OCI-LY1 (cell line): Measurements from ENCODE around the gene HDAC7.
A peak's percentile ranks its signal among the peaks of the same experiment; 100 is the strongest.

ENCODE experiments used
- H2AFZ ChIP-seq: fragments of 200-600 bp; sonication (generic), shearing (Covaris generic); 2 replicates; pipeline ENCODE4 v1.6.0; 2014; ENCODE audit warnings: antibody characterized with exemption, mild to moderate bottlenecking, low read length
- H3F3A ChIP-seq: fragments of 200-600 bp; sonication (generic), shearing (Covaris generic); 2 replicates; pipeline ENCODE4 v1.6.0; 2014; ENCODE audit warnings: mild to moderate bottlenecking, antibody characterized with exemption, low read length, moderate library complexity; ENCODE audit not compliant: insufficient read depth
- H3K27ac ChIP-seq: fragments of 200-600 bp; sonication (generic); 2 replicates; pipeline ENCODE4 v1.5.1; 2014; ENCODE audit warnings: low read length, mixed run types, mild to moderate bottlenecking, low read depth; ENCODE audit not compliant: poor library complexity, severe bottlenecking
- H3K27me3 ChIP-seq: fragments of 200-600 bp; sonication (generic); 2 replicates; pipeline ENCODE4 v1.6.0; 2014; ENCODE audit warnings: antibody characterized with exemption, mild to moderate bottlenecking, low read length, moderate library complexity; ENCODE audit not compliant: insufficient read depth
- H3K36me3 ChIP-seq: fragments of 200-600 bp; sonication (generic); 2 replicates; pipeline ENCODE4 v1.6.1; 2014; ENCODE audit warnings: mild to moderate bottlenecking, antibody characterized with exemption, low read length, moderate library complexity, mixed read lengths; ENCODE audit not compliant: insufficient read depth
- H3K4me1 ChIP-seq: fragments of 200-600 bp; sonication (generic); 2 replicates; pipeline ENCODE4 v1.5.1; 2014; ENCODE audit warnings: mild to moderate bottlenecking, low read length, moderate library complexity; ENCODE audit not compliant: insufficient read depth, severe bottlenecking
- H3K4me2 ChIP-seq: fragments of 200-600 bp; sonication (generic), shearing (Covaris generic); 2 replicates; pipeline ENCODE4 v1.6.1; 2014; ENCODE audit warnings: low read length
- H3K4me3 ChIP-seq: fragments of 200-600 bp; sonication (generic); 2 replicates; pipeline ENCODE4 v1.5.1; 2014; ENCODE audit warnings: low read length, low read depth, mild to moderate bottlenecking, mixed read lengths; ENCODE audit not compliant: poor library complexity, severe bottlenecking
- H3K79me2 ChIP-seq: fragments of 200-600 bp; shearing (Covaris generic); 2 replicates; pipeline ENCODE4 v1.6.1; 2016; ENCODE audit warnings: mixed run types, low read length, mixed read lengths; ENCODE audit not compliant: insufficient read depth
- H3K9ac ChIP-seq: fragments of 200-600 bp; sonication (generic), shearing (Covaris generic); 2 replicates; pipeline ENCODE4 v1.6.1; 2014; ENCODE audit warnings: mild to moderate bottlenecking, low read length, mixed read lengths
- H3K9me2 ChIP-seq: fragments of 200-600 bp; sonication (generic), shearing (Covaris generic); 2 replicates; pipeline ENCODE4 v1.6.1; 2014; ENCODE audit warnings: low read depth, mild to moderate bottlenecking, low read length, mixed read lengths
- H3K9me3 ChIP-seq: fragments of 200-600 bp; shearing (Covaris generic); 2 replicates; pipeline ENCODE4 v1.6.1; 2014; ENCODE audit warnings: low read length, mixed read lengths
- H4K20me1 ChIP-seq: fragments of 200-600 bp; sonication (generic), shearing (Covaris generic); 2 replicates; pipeline ENCODE4 v1.6.0; 2016; ENCODE audit warnings: mild to moderate bottlenecking, low read length; ENCODE audit not compliant: insufficient read depth
- EZH2 ChIP-seq: fragments of 200-600 bp; sonication (generic), shearing (Covaris generic); IDR thresholded peaks from 2 replicates; pipeline ENCODE4 v1.8.0; 2017; ENCODE audit warnings: borderline replicate concordance, mixed run types, mild to moderate bottlenecking, antibody characterized with exemption, low read length, moderate library complexity, mixed read lengths
- TF ChIP-seq, protein P1 (sequence below): fragments of 200-600 bp; sonication (generic), shearing (Covaris generic); IDR thresholded peaks from 2 replicates; pipeline ENCODE4 v1.5.1; 2017; ENCODE audit warnings: mild to moderate bottlenecking, antibody characterized with exemption, low read length, moderate library complexity, mixed read lengths

The HDAC7 gene

DNA sequence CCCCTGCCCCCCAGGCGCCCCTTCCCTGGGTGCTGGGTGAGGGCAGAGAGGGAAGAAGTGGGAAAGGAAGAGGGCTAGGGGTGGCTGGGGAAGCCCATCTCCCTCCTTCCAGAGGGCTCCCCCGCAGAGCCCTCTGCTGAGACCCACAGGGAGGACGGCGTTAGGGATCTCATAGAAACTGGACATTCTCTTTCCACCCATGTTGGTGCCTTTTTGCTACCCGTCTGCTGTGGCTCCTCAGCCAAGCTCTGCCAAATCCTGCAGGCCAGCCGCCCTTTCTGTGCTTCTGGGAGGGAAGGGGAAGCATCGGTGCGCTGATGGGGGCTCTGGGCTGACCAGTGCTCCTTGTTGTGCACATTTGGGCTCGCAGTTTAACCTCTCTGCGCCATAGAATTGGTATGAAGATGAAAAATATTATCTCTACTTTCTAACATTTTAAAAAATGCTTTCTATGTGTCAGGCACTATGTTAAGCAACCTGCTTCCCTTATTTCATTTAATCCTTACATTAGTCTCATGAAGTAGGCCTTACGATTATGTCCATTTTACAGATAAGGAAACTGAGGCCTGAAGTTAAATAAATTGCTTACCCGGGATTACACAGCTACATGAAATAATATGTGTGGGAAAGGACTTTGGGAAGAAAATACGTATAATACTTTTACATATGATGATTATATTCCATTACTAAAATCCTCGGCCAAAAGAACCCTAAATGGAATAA lies 45.7 kb downstream of the HDAC7 start:
- Histone ChIP-seq H3K36me3 (no peaks in the 10 kb centered on the region), H4K20me1 (no peaks in the 10 kb centered on the region), H2AFZ (no peak overlapping the region), H3K27me3 (no peaks in the 10 kb centered on the region), H3K79me2 (no peaks in the 10 kb centered on the region), H3K27ac (no peak overlapping the region), H3K9me2 (no peaks in the 10 kb centered on the region), H3K4me1 (peaks cover 44% of the 10 kb centered on the region), H3K9ac (peak overlapping the region; percentile 74), H3K4me2 (peak overlapping the region; percentile 80), H3F3A (no peaks in the 10 kb centered on the region), H3K4me3 (peak overlapping the region; percentile 80), H3K9me3 (no peaks in the 10 kb centered on the region)
- no peak for TF ChIP-seq EZH2
- TF ChIP-seq, protein P1, sequence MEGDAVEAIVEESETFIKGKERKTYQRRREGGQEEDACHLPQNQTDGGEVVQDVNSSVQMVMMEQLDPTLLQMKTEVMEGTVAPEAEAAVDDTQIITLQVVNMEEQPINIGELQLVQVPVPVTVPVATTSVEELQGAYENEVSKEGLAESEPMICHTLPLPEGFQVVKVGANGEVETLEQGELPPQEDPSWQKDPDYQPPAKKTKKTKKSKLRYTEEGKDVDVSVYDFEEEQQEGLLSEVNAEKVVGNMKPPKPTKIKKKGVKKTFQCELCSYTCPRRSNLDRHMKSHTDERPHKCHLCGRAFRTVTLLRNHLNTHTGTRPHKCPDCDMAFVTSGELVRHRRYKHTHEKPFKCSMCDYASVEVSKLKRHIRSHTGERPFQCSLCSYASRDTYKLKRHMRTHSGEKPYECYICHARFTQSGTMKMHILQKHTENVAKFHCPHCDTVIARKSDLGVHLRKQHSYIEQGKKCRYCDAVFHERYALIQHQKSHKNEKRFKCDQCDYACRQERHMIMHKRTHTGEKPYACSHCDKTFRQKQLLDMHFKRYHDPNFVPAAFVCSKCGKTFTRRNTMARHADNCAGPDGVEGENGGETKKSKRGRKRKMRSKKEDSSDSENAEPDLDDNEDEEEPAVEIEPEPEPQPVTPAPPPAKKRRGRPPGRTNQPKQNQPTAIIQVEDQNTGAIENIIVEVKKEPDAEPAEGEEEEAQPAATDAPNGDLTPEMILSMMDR, result no peak

DNA sequence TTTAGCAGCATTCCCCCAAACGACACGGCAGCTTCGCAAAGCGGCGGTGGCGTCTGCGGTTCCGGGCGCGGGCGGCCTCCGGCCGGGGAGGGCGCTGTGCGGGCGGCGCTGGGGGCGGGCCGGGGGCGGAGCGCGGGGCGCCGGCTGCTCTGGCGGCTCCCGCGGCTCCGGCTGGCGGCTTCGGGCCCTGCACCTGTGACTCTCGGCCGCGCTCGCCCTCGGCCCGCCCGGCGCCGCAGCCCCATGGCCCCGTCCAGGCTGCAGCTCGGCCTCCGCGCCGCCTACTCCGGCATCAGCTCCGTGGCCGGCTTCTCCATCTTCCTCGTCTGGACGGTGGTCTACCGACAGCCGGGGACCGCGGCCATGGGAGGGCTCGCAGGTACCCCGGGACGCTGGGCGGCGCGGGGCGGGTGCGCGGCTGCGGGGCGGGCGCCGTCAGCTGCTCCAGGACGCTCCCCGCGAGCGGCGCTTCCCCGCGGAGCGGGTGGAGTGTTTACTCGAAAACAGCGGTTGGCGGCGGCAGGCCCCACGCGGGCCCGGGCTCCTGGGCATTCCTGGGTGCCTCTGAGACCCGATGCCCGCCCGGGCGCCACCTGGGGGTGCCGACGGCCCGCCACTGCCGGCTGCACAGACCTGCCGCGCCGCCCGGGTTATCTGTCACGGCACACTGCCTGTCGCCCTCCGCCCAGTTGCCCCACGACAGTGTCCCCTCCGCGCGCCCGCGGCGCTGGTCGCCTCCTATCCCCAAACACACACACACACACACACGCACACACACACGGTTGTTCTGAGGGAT lies 46.4 kb downstream of the HDAC7 start, which contains the start of gene SLC48A1:
Gene SLC48A1 (plus strand): TSS at position 177 of the 796 bp plus-strand sequence. CDS start 67 bp downstream, at position 244.
- Histone ChIP-seq H3F3A (no peaks in the 10 kb centered on the region), H3K9me2 (no peaks in the 10 kb centered on the region), H3K9me3 (no peaks in the 10 kb centered on the region), H3K4me1 (peaks cover 44% of the 10 kb centered on the region), H2AFZ (0 out of 2 replicates have a peak within 1 kb of the TSS, but pooled peaks have one; percentile 38), H3K36me3 (no peaks in the 10 kb centered on the region), H3K27me3 (no peaks in the 10 kb centered on the region), H3K79me2 (no peaks in the 10 kb centered on the region), H4K20me1 (no peaks in the 10 kb centered on the region), H3K4me2 (peak within 1 kb of the TSS; percentile 80), H3K4me3 (peak within 1 kb of the TSS; percentile 80), H3K27ac (no peak within 1 kb of the TSS), H3K9ac (peak within 1 kb of the TSS; percentile 74)
- TF ChIP-seq, protein P1, result peak; percentile 26; the same call in 1 of the 2 replicates
- no peak for TF ChIP-seq EZH2

DNA sequence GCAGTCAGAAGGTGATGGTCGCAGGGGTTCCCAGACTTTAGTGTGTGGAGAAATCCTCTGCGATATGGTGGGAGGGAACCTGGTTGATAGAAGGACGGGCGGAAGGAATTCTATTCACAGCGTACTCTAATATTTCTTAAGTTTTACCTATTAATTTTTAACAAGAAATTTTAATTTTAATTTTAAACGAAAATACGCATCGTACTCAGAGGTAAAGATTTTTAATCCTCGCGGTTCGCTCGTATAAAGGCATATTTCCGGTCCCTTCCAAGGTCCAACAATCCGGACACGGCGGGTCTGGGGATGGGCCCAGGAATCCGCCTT lies 47.0 kb downstream of the HDAC7 start:
- H3F3A ChIP-seq, result no peaks in the 10 kb centered on the region
- H3K4me1 ChIP-seq, result peaks cover 39% of the 10 kb centered on the region
- peak overlapping the region; percentile 80 for H3K4me3 ChIP-seq
- no peaks in the 10 kb centered on the region for H3K79me2 ChIP-seq
- no peaks in the 10 kb centered on the region for H3K9me3 ChIP-seq
- H3K9me2 ChIP-seq, result no peaks in the 10 kb centered on the region
- TF ChIP-seq, protein P1, result no peak
- no peak for TF ChIP-seq EZH2
- H4K20me1 ChIP-seq, result no peaks in the 10 kb centered on the region
- no peaks in the 10 kb centered on the region for H3K27me3 ChIP-seq
- no peak overlapping the region for H3K27ac ChIP-seq
- peak overlapping the region; percentile 58 for H3K4me2 ChIP-seq
- H3K9ac ChIP-seq, result peak overlapping the region; percentile 54; the same call in 1 of the 2 replicates
- H3K36me3 ChIP-seq, result no peaks in the 10 kb centered on the region
- H2AFZ ChIP-seq, result 0 out of 2 replicates have a peak overlapping the region, but pooled peaks have one; percentile 38
